ENCODE results near the gene FYB1. TPM values are rescaled to one million over a fixed set of nuclear protein-coding genes. Genes with fewer than 3 reads are reported as not detected.

The FYB1 gene
- total RNA-seq, 2 donors from 2014 or later = 3.1 to 4.0 TPM

GRCh38 chr5:39059064-39059463, 160.3 kb downstream of the FYB1 start:
- DNase-seq (ENCODE audit: low spot score) = no peak
- TF ChIP-seq CTCF (IDR thresholded peaks at IDR 0.05) (no peak), POLR2A (IDR thresholded peaks at IDR 0.05) (no peak), POLR2AphosphoS5 (IDR thresholded peaks at IDR 0.05) (no peak)
- Histone ChIP-seq H3K27me3 (replicated peaks; ENCODE audit: insufficient read depth) (no peaks in the 10 kb centered on the region), H3K36me3 (no peaks in the 10 kb centered on the region), H3K4me1 (replicated peaks) (no peaks in the 10 kb centered on the region), H3K4me3 (no peak overlapping the region), H3K27ac (no peak overlapping the region), H3K9me3 (no peaks in the 10 kb centered on the region)
- intact Hi-C loops (cut with DNase I) = no loop called here
- 70% methylated on average over 2 of the region's 2 CpGs for WGBS

- Histone ChIP-seq H3K36me3 (no peaks in the 10 kb centered on the region), H3K27ac (no peak overlapping the region), H3K4me3 (no peak overlapping the region), H3K4me1 (replicated peaks) (no peaks in the 10 kb centered on the region), H3K9me3 (no peaks in the 10 kb centered on the region), H3K27me3 (replicated peaks; ENCODE audit: insufficient read depth) (no peaks in the 10 kb centered on the region)
- DNase-seq (ENCODE audit: low spot score) = no peak
- WGBS = 59% methylated on average over 2 of the region's 2 CpGs
- intact Hi-C loops (cut with DNase I) = no loop called here
- no peak for TF ChIP-seq POLR2AphosphoS5 (IDR thresholded peaks at IDR 0.05)
These were observed 161.0 kb downstream of the FYB1 start for GRCh38 chr5:39058178-39058921.

GRCh38 chr5:39057734-39058133, 161.6 kb downstream of the FYB1 start:
- Histone ChIP-seq H3K4me3 (no peak overlapping the region), H3K27ac (no peak overlapping the region), H3K27me3 (replicated peaks; ENCODE audit: insufficient read depth) (no peaks in the 10 kb centered on the region), H3K4me1 (replicated peaks) (no peaks in the 10 kb centered on the region), H3K9me3 (no peaks in the 10 kb centered on the region), H3K36me3 (no peaks in the 10 kb centered on the region)
- intact Hi-C loops (cut with DNase I) = no loop called here
- no peak for DNase-seq (ENCODE audit: low spot score)
- WGBS = 18% methylated on average over 2 of the region's 2 CpGs
- TF ChIP-seq CTCF (IDR thresholded peaks at IDR 0.05) = no peak
- no peak for TF ChIP-seq POLR2AphosphoS5 (IDR thresholded peaks at IDR 0.05)
- TF ChIP-seq POLR2A (IDR thresholded peaks at IDR 0.05) = no peak

GRCh38 chr5:39055768-39056398, 163.5 kb downstream of the FYB1 start:
- TF ChIP-seq POLR2AphosphoS5 (IDR thresholded peaks at IDR 0.05) = no peak
- H3K36me3 ChIP-seq = no peaks in the 10 kb centered on the region
- H3K27ac ChIP-seq = no peak overlapping the region
- DNase-seq (ENCODE audit: low spot score) = no peak
- intact Hi-C loops (cut with DNase I) = no loop called here
- 76% methylated on average over 5 of the region's 5 CpGs for WGBS
- no peak overlapping the region for H3K4me3 ChIP-seq
- H3K9me3 ChIP-seq = no peaks in the 10 kb centered on the region
- no peaks in the 10 kb centered on the region for H3K27me3 ChIP-seq (replicated peaks; ENCODE audit: insufficient read depth)
- no peaks in the 10 kb centered on the region for H3K4me1 ChIP-seq (replicated peaks)

Other genes starting within 250 kb of the FYB1 start
- 10 to 100 TPM; 21.5 to 36.8 TPM for gene RICTOR, start 145.2 kb downstream of the FYB1 start, total RNA-seq
- not detected for gene C9, start 144.9 kb upstream of the FYB1 start, total RNA-seq
- gene DAB2, start 205.4 kb upstream of the FYB1 start, total RNA-seq = 10 to 100 TPM; 15.6 to 38.1 TPM